Naive thymus-derived CD4-positive, alpha-beta T cell (primary cell): ENCODE measurements around the gene BCL6B. TPM values are rescaled to one million over a fixed set of nuclear protein-coding genes. Genes with fewer than 3 reads are reported as not detected.

ENCODE experiments used
- ATAC-seq: fragments of 150-1000 bp; cut with Tn5 transposase; 2 replicates; pipeline ENCODE4 v1.10.0; 2021; ENCODE audit warnings: mild to moderate bottlenecking, moderate library complexity
- CTCF ChIA-PET: fragments of 350-600 bp; sonication (Branson Sonifier 250); formaldehyde crosslinking; loops from one replicate; lab custom pipeline; 2021; ENCODE audit warnings: antibody characterized with exemption; lab: Charles Lee
- POLR2A ChIA-PET: fragments of 350-600 bp; sonication (Branson Sonifier 250); formaldehyde crosslinking; loops from one replicate; lab custom pipeline; 2021; ENCODE audit warnings: antibody characterized with exemption, inconsistent platforms; lab: Charles Lee
- DNase-seq, 9 donors: peaks; one replicate each; pipeline versions ENCODE4 v3.0.0 to v3.0.0-alpha.2; 2020 to 2022; ENCODE audit warnings: mixed read lengths in 1 of 9
- H3K27ac ChIP-seq: one replicate; pipeline ENCODE4 v1.7.0; 2013; ENCODE audit warnings: mild to moderate bottlenecking, low read depth, low read length, moderate library complexity
- H3K27me3 ChIP-seq, 2 donors: one replicate each; pipeline ENCODE4 v1.7.0; 2013; ENCODE audit warnings: low read length in 2 of 2, mild to moderate bottlenecking in 2 of 2, moderate library complexity in 2 of 2; ENCODE audit not compliant: control insufficient read depth in 2 of 2, insufficient read depth in 2 of 2
- H3K36me3 ChIP-seq, 3 experiments: 1 replicate in 2 of 3; 2 replicates in 1 of 3; pipeline ENCODE4 v1.7.0; 2013; ENCODE audit warnings: low read length in 3 of 3, mild to moderate bottlenecking in 3 of 3, moderate library complexity in 1 of 3; ENCODE audit not compliant: insufficient read depth in 3 of 3, control insufficient read depth in 2 of 3
- H3K4me1 ChIP-seq, 2 donors: one replicate each; pipeline ENCODE4 v1.7.0; 2013; ENCODE audit warnings: low read length in 2 of 2, mild to moderate bottlenecking in 2 of 2, moderate library complexity in 1 of 2; ENCODE audit not compliant: control insufficient read depth in 2 of 2, insufficient read depth in 2 of 2
- H3K4me3 ChIP-seq: 2 replicates; pipeline ENCODE4 v1.7.0; 2013; ENCODE audit warnings: mild to moderate bottlenecking, low read length
- H3K9me3 ChIP-seq, 3 experiments: 1 replicate in 2 of 3; 2 replicates in 1 of 3; pipeline ENCODE4 v1.7.0; 2013; ENCODE audit warnings: low read length in 3 of 3; ENCODE audit not compliant: control insufficient read depth in 2 of 3
- H3K27ac Mint-ChIP-seq, 9 donors: one replicate each; pipeline ENCODE4 v1.8.0; 2020 to 2022; ENCODE audit warnings: mixed read lengths in 9 of 9, mild to moderate bottlenecking in 8 of 9, moderate library complexity in 5 of 9, inconsistent platforms in 2 of 9
- H3K27me3 Mint-ChIP-seq, 5 donors: one replicate each; pipeline ENCODE4 v1.8.0; 2021 to 2022; ENCODE audit warnings: mixed read lengths in 5 of 5, mild to moderate bottlenecking in 1 of 5
- H3K36me3 Mint-ChIP-seq, 5 donors: one replicate each; pipeline ENCODE4 v1.8.0; 2020 to 2022; ENCODE audit warnings: mixed read lengths in 5 of 5, mild to moderate bottlenecking in 3 of 5, inconsistent platforms in 1 of 5
- H3K4me1 Mint-ChIP-seq, 7 donors: one replicate each; pipeline ENCODE4 v1.8.0; 2020 to 2022; ENCODE audit warnings: mixed read lengths in 7 of 7, mild to moderate bottlenecking in 3 of 7, inconsistent platforms in 1 of 7
- H3K4me3 Mint-ChIP-seq, 10 donors: one replicate each; pipeline ENCODE4 v1.8.0; 2020 to 2022; ENCODE audit warnings: mild to moderate bottlenecking in 10 of 10, mixed read lengths in 10 of 10, moderate library complexity in 6 of 10, inconsistent platforms in 2 of 10
- H3K9me3 Mint-ChIP-seq, 11 donors: one replicate each; pipeline ENCODE4 v1.8.0; 2020 to 2022; ENCODE audit warnings: mixed read lengths in 11 of 11, mild to moderate bottlenecking in 4 of 11, inconsistent platforms in 1 of 11, moderate library complexity in 1 of 11
- intact Hi-C, 2 donors: fragments of 100-400 bp; cut with micrococcal nuclease; formaldehyde crosslinking; loops; one replicate each; pipeline ENCODE4 v1.15.1; 2023
- polyA plus RNA-seq, 2 donors: library from polyadenylated mRNA; unstranded; fragments of 300-500 nt; fragmentation: Illumina TruSeq; gene quantifications; one replicate each; pipeline ENCODE4 v1.2.3, GENCODE V29; 2021
- total RNA-seq, 6 experiments: library from RNA in 5 of 6; stranded (reverse) in 5 of 6; gene quantifications; 1 replicate in 5 of 6; 2 replicates in 1 of 6; pipeline ENCODE4 v1.2.3 and lab custom pipeline; 2021 to 2026

BCL6B gene
- total and polyA plus RNA-seq, 7 experiments from 2014 or later = 0.70 TPM; not detected in 6

- H3K4me1 ChIP-seq = peaks cover 22% of the 10 kb centered on the region in 2 donors
- ChIA-PET CTCF (interaction anchor here (1.0 to 1.7 kb wide), 3 partner anchors 8 to 12 kb away, joined by 3 to 5 read pairs (median 5); partner anchors contain the start of gene SLC16A13), POLR2A (interaction anchor here (0.9 to 6.2 kb wide), 4 partner anchors 9 to 18 kb away, joined by 3 to 50 read pairs (median 6); partner anchors contain the start of gene SLC16A13)
- no peaks in the 10 kb centered on the region for H3K9me3 ChIP-seq
- H3K9me3 Mint-ChIP-seq = no peaks in the 10 kb centered on the region
- peak overlapping the region; percentile 52 for H3K27ac ChIP-seq
- H3K27me3 Mint-ChIP-seq = no peaks in the 10 kb centered on the region
- no peaks in the 10 kb centered on the region for H3K36me3 ChIP-seq
- peak overlapping the region; percentile 56 to 92 (median 82) for H3K27ac Mint-ChIP-seq
- DNase-seq (peak; percentile 82 to 94 (median 87)), ATAC-seq (peak; percentile 89)
- peaks cover 0 to 2% (median 0%) of the 10 kb centered on the region in 5 donors for H3K36me3 Mint-ChIP-seq
- peak overlapping the region; percentile 73 to 84 (median 80) for H3K4me3 Mint-ChIP-seq
- H3K4me3 ChIP-seq = peak overlapping the region; percentile 14
- H3K4me1 Mint-ChIP-seq = peaks cover 16 to 53% (median 29%) of the 10 kb centered on the region in 7 donors
- no peaks in the 10 kb centered on the region for H3K27me3 ChIP-seq
- intact Hi-C loops = loop anchor here (1.0 to 10.0 kb wide), 2 partner anchors 12 to 551 kb away; partner anchors contain the start of gene CD68 (in 1 of the 2)
Observed at GRCh38 chr17:7023576-7024401, 939 bp downstream of the BCL6B start.

- Mint-ChIP-seq H3K27ac (peak overlapping the region in 4 of 9 donors; percentile 32 to 84 (median 66)), H3K9me3 (no peaks in the 10 kb centered on the region), H3K27me3 (no peaks in the 10 kb centered on the region), H3K4me3 (peak overlapping the region in 1 of 10 donors; percentile 84), H3K4me1 (peaks cover 19 to 57% (median 35%) of the 10 kb centered on the region in 7 donors), H3K36me3 (peaks cover 0 to 3% (median 0%) of the 10 kb centered on the region in 5 donors)
- Histone ChIP-seq H3K4me3 (no peak overlapping the region), H3K27ac (no peak overlapping the region), H3K27me3 (no peaks in the 10 kb centered on the region), H3K4me1 (peaks cover 28% of the 10 kb centered on the region in 2 donors), H3K36me3 (no peaks in the 10 kb centered on the region), H3K9me3 (no peaks in the 10 kb centered on the region)
- CTCF ChIA-PET = interaction anchor here (0.8 to 1.7 kb wide), 3 partner anchors 9 to 22 kb away, joined by 3 to 5 read pairs (median 5); partner anchors contain the start of gene SLC16A13
- intact Hi-C loops = loop anchor here in 1 of 2 donors (10.0 kb wide), 1 partner anchor 550 kb away; the partner anchor contains the start of gene CD68
- POLR2A ChIA-PET = interaction anchor here (0.9 to 6.2 kb wide), 4 partner anchors 9 to 18 kb away, joined by 3 to 50 read pairs (median 6); partner anchors contain the start of gene SLC16A13
- ATAC-seq (no peak), DNase-seq (no peak)
Observed at GRCh38 chr17:7024402-7024785, 1.5 kb downstream of the BCL6B start.

GRCh38 chr17:7025245-7025644, 2.4 kb downstream of the BCL6B start:
- H3K4me1 Mint-ChIP-seq = peaks cover 27 to 66% (median 44%) of the 10 kb centered on the region in 7 donors
- intact Hi-C loops = loop anchor here in 1 of 2 donors (10.0 kb wide), 1 partner anchor 550 kb away; the partner anchor contains the start of gene CD68
- Histone ChIP-seq H3K4me1 (peaks cover 36 to 37% of the 10 kb centered on the region in 2 donors), H3K4me3 (no peak overlapping the region), H3K27ac (no peak overlapping the region), H3K27me3 (no peaks in the 10 kb centered on the region), H3K36me3 (no peaks in the 10 kb centered on the region), H3K9me3 (no peaks in the 10 kb centered on the region)
- H3K36me3 Mint-ChIP-seq = peaks cover 0 to 7% (median 0%) of the 10 kb centered on the region in 5 donors
- ChIA-PET POLR2A (interaction anchor here (2.2 to 6.2 kb wide), 2 partner anchors 10 kb away, joined by 8 to 50 read pairs; partner anchors contain the start of gene SLC16A13), CTCF (interaction anchor here (0.8 to 1.7 kb wide), 4 partner anchors 10 to 112 kb away, joined by 3 to 6 read pairs (median 5); partner anchors contain the start of gene SLC16A13)
- no peaks in the 10 kb centered on the region for H3K27me3 Mint-ChIP-seq
- no peak overlapping the region for H3K4me3 Mint-ChIP-seq
- no peak for DNase-seq
- no peak for ATAC-seq
- H3K27ac Mint-ChIP-seq = peak overlapping the region in 2 of 9 donors; percentile 26 to 73
- no peaks in the 10 kb centered on the region for H3K9me3 Mint-ChIP-seq

- Mint-ChIP-seq H3K36me3 (peaks cover 0 to 9% (median 0%) of the 10 kb centered on the region in 5 donors), H3K4me1 (peaks cover 33 to 60% (median 45%) of the 10 kb centered on the region in 7 donors), H3K27ac (peak overlapping the region in 4 of 9 donors; percentile 15 to 65 (median 30)), H3K9me3 (no peaks in the 10 kb centered on the region), H3K4me3 (no peak overlapping the region), H3K27me3 (no peaks in the 10 kb centered on the region)
- Histone ChIP-seq H3K4me3 (no peak overlapping the region), H3K27ac (no peak overlapping the region), H3K36me3 (no peaks in the 10 kb centered on the region), H3K27me3 (no peaks in the 10 kb centered on the region), H3K4me1 (peaks cover 37 to 41% of the 10 kb centered on the region in 2 donors), H3K9me3 (no peaks in the 10 kb centered on the region)
- ATAC-seq (no peak), DNase-seq (no peak)
- intact Hi-C loops = loop anchor here in 1 of 2 donors (10.0 kb wide), 1 partner anchor 548 kb away; the partner anchor contains the start of gene CD68
- CTCF ChIA-PET = interaction anchor here (0.6 to 1.4 kb wide), 2 partner anchors 113 to 165 kb away, joined by 4 to 6 read pairs; no protein-coding TSS in a partner anchor
- POLR2A ChIA-PET = interaction anchor here (1.5 to 6.2 kb wide), 2 partner anchors 9 kb away, joined by 5 to 50 read pairs; partner anchors contain the start of gene SLC16A13
Observed at GRCh38 chr17:7026471-7027115, 3.7 kb downstream of the BCL6B start.

- DNase-seq = no peak
- Histone ChIP-seq H3K27ac (no peak overlapping the region), H3K4me1 (peaks cover 33 to 34% of the 10 kb centered on the region in 2 donors), H3K36me3 (no peaks in the 10 kb centered on the region), H3K9me3 (no peaks in the 10 kb centered on the region), H3K4me3 (no peak overlapping the region), H3K27me3 (no peaks in the 10 kb centered on the region)
- no peak for ATAC-seq
- intact Hi-C loops = loop anchor here in 1 of 2 donors (10.0 kb wide), 1 partner anchor 547 kb away; the partner anchor contains the start of gene CD68
- H3K27ac Mint-ChIP-seq = peak overlapping the region in 1 of 9 donors; percentile 37
- no peaks in the 10 kb centered on the region for H3K9me3 Mint-ChIP-seq
- POLR2A ChIA-PET = interaction anchor here (0.8 to 1.5 kb wide), 2 partner anchors 9 to 408 kb away, joined by 4 to 5 read pairs; partner anchors contain the start of genes SLC16A13 and TMEM102
- peaks cover 0 to 10% (median 0%) of the 10 kb centered on the region in 5 donors for H3K36me3 Mint-ChIP-seq
- H3K27me3 Mint-ChIP-seq = no peaks in the 10 kb centered on the region
- H3K4me3 Mint-ChIP-seq = no peak overlapping the region
- H3K4me1 Mint-ChIP-seq = peaks cover 34 to 62% (median 50%) of the 10 kb centered on the region in 7 donors
- CTCF ChIA-PET = no interaction called here
Observed at GRCh38 chr17:7027335-7027734, 4.5 kb downstream of the BCL6B start.
